Gastrocnemius medialis (tissue), 4 donors: ENCODE data around the gene GRIA4. TPM values are rescaled to one million over a fixed set of nuclear protein-coding genes. Genes with fewer than 3 reads are reported as not detected.

Source experiments
- ATAC-seq, 2 donors: fragments of 150-250 bp; one replicate each; pipeline ENCODE4 v1.9.1; 2016
- DNase-seq, 2 donors: peaks; one replicate each; pipeline ENCODE4 v3.0.0-alpha.2; 2019
- H3K27ac ChIP-seq, 4 donors: fragments of 200-600 bp; sonication (generic); 1 replicate in 1 of 4; 2 replicates in 3 of 4; pipeline ENCODE4 v1.5.1; 2016 to 2018; ENCODE audit warnings: mild to moderate bottlenecking in 2 of 4, moderate library complexity in 1 of 4
- H3K27me3 ChIP-seq, 3 donors: fragments of 200-600 bp; sonication (generic) in 2 of 3; 1 replicate in 1 of 3; 2 replicates in 2 of 3; pipeline versions ENCODE4 v1.5.1 to v1.6.0; 2016 to 2019; ENCODE audit warnings: mild to moderate bottlenecking in 1 of 3, moderate library complexity in 1 of 3
- H3K36me3 ChIP-seq, 2 donors: fragments of 200-600 bp; sonication (generic) in 1 of 2; one replicate each; pipeline ENCODE4 v1.5.1; 2017 to 2018
- H3K4me1 ChIP-seq, 2 donors: fragments of 200-600 bp; sonication (generic) in 1 of 2; one replicate each; pipeline ENCODE4 v1.5.1; 2016 to 2017; ENCODE audit warnings: mild to moderate bottlenecking in 2 of 2
- H3K4me3 ChIP-seq, 4 donors: fragments of 200-600 bp; sonication (generic) in 3 of 4; 1 replicate in 1 of 4; 2 replicates in 3 of 4; pipeline ENCODE4 v1.5.1; 2016 to 2019; ENCODE audit warnings: mild to moderate bottlenecking in 2 of 4
- H3K9me3 ChIP-seq, 3 donors: fragments of 200-600 bp; sonication (generic) in 2 of 3; 1 replicate in 1 of 3; 2 replicates in 2 of 3; pipeline ENCODE4 v1.5.1; 2016 to 2019
- CTCF ChIP-seq, 5 experiments: fragments of 450-650 bp in 3 of 5; fragments of 200-600 bp in 2 of 5; sonication (generic) in 2 of 5; IDR thresholded peaks in 4 of 5; conservative IDR thresholded peaks in 1 of 5; 1 replicate in 4 of 5; 2 replicates in 1 of 5; pipeline ENCODE4 v1.5.1; 2016 to 2019; ENCODE audit warnings: antibody characterized with exemption in 5 of 5, mild to moderate bottlenecking in 3 of 5, moderate library complexity in 3 of 5
- POLR2A ChIP-seq, 2 donors: fragments of 450-650 bp; IDR thresholded peaks; one replicate each; pipeline ENCODE4 v1.6.1; 2017; ENCODE audit warnings: antibody characterized with exemption in 2 of 2, mild to moderate bottlenecking in 2 of 2, moderate library complexity in 2 of 2
- in situ Hi-C, 4 donors: fragments of 200-750 bp; cut with MboI; loops; one replicate each; pipeline versions ENCODE4 v1.15.0 to v1.8.0; 2017; ENCODE audit warnings: low sequenced_read_pairs in 4 of 4
- intact Hi-C: fragments of 100-400 bp; cut with DNase I; formaldehyde crosslinking; loops from one replicate; pipeline ENCODE4 v1.15.1; 2023; ENCODE audit warnings: low total_unique reads
- total RNA-seq, 4 donors: library from RNA; depleted of rRNA; stranded (reverse); fragments of >200 nt; gene quantifications; one replicate each; pipeline versions ENCODE4 v1.1.0 to v1.2.3, GENCODE V29; 2016

GRIA4 gene
- total RNA-seq, 4 donors from 2014 or later: not detected

- Histone ChIP-seq H3K9me3 (no peaks in the 10 kb centered on the region), H3K4me3 (no peak overlapping the region), H3K36me3 (no peaks in the 10 kb centered on the region), H3K4me1 (no peaks in the 10 kb centered on the region), H3K27ac (no peak overlapping the region), H3K27me3 (no peaks in the 10 kb centered on the region)
- DNase-seq (no peak), ATAC-seq (no peak)
- intact Hi-C loops (no loop called here), in situ Hi-C loops (no loop called here)
- TF ChIP-seq CTCF (IDR thresholded peaks at IDR 0.05 in 4 of 5, conservative IDR thresholded peaks at IDR 0.05 in 1 of 5) (no peak), POLR2A (IDR thresholded peaks at IDR 0.05) (no peak)
Measured at GRCh38 chr11:105648762-105649161, 38.9 kb downstream of the GRIA4 start.

DNA sequence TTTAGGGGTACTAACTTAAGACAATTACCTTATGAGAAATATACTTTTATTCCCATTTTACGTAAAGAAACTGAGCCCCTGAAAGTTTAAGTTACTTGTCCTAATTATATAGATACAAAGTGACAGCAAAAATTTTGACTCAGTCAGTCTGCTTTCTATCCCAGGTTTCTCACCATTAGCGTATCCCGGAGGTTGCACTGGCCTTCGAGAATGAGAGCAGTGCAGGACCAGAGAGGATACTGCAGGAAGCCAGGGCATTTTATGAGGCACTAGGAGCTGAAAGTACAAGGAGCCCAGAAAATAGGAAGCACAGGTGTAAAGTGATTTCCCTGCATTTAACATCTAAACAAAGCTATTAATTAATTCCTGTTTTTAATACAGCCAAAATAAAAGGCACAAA is 55.4 kb downstream of the GRIA4 start:
- Histone ChIP-seq H3K27ac (no peak overlapping the region), H3K9me3 (no peaks in the 10 kb centered on the region), H3K4me1 (no peaks in the 10 kb centered on the region), H3K36me3 (no peaks in the 10 kb centered on the region), H3K4me3 (no peak overlapping the region), H3K27me3 (no peaks in the 10 kb centered on the region)
- intact Hi-C loops: no loop called here
- TF ChIP-seq CTCF (IDR thresholded peaks at IDR 0.05 in 4 of 5, conservative IDR thresholded peaks at IDR 0.05 in 1 of 5): no peak
- ATAC-seq (no peak), DNase-seq (no peak)
- in situ Hi-C loops: no loop called here

GRCh38 chr11:105667441-105667840 is 57.6 kb downstream of the GRIA4 start:
- H3K36me3 ChIP-seq: no peaks in the 10 kb centered on the region
- H3K4me1 ChIP-seq: no peaks in the 10 kb centered on the region
- H3K27ac ChIP-seq: no peak overlapping the region
- DNase-seq: no peak
- H3K4me3 ChIP-seq: no peak overlapping the region
- in situ Hi-C loops (no loop called here), intact Hi-C loops (no loop called here)
- no peaks in the 10 kb centered on the region for H3K9me3 ChIP-seq
- TF ChIP-seq CTCF (IDR thresholded peaks at IDR 0.05 in 4 of 5, conservative IDR thresholded peaks at IDR 0.05 in 1 of 5): no peak
- no peaks in the 10 kb centered on the region for H3K27me3 ChIP-seq
- no peak for ATAC-seq

- intact Hi-C loops: no loop called here
- no peaks in the 10 kb centered on the region for H3K27me3 ChIP-seq
- no peak overlapping the region for H3K4me3 ChIP-seq
- ATAC-seq (no peak), DNase-seq (no peak)
- H3K9me3 ChIP-seq: no peaks in the 10 kb centered on the region
- H3K27ac ChIP-seq: no peak overlapping the region
- in situ Hi-C loops: no loop called here
- no peak for TF ChIP-seq POLR2A (IDR thresholded peaks at IDR 0.05)
- no peak for TF ChIP-seq CTCF (IDR thresholded peaks at IDR 0.05 in 4 of 5, conservative IDR thresholded peaks at IDR 0.05 in 1 of 5)
- H3K36me3 ChIP-seq: no peaks in the 10 kb centered on the region
- no peaks in the 10 kb centered on the region for H3K4me1 ChIP-seq
Measured at GRCh38 chr11:105670811-105671210, 60.9 kb downstream of the GRIA4 start.

DNA sequence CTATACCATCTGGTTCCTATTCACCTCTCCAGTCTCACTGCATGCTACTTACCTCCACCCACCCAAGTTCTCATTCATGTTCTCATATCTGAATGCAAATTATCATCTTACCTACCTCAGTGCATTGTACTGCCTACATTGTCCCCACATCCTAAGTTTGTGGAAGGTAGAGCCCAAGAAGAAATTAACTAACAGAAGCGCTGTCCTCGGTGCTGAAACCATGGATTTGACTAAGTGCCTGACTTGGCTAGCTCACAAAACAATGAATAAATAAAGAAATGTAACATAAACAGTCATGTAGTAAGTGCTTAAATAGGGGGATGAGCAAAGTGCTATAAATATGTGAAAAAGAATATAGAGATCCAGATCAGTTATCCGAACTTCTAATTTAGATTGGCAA is 63.2 kb downstream of the GRIA4 start:
- no peak overlapping the region for H3K4me3 ChIP-seq
- H3K9me3 ChIP-seq: no peaks in the 10 kb centered on the region
- no peak overlapping the region for H3K27ac ChIP-seq
- no peaks in the 10 kb centered on the region for H3K27me3 ChIP-seq
- no peaks in the 10 kb centered on the region for H3K4me1 ChIP-seq
- intact Hi-C loops: no loop called here
- no peak for TF ChIP-seq POLR2A (IDR thresholded peaks at IDR 0.05)
- no peak for TF ChIP-seq CTCF (IDR thresholded peaks at IDR 0.05 in 4 of 5, conservative IDR thresholded peaks at IDR 0.05 in 1 of 5)
- in situ Hi-C loops: no loop called here
- DNase-seq: no peak
- H3K36me3 ChIP-seq: no peaks in the 10 kb centered on the region
- ATAC-seq: no peak
